Osteocyte (in vitro differentiated cells): Measurements from ENCODE around the gene CATSPERD. TPM values are rescaled to one million over a fixed set of nuclear protein-coding genes. Genes with fewer than 3 reads are reported as not detected.

Experiments used
- DNase-seq: peaks from one replicate; pipeline ENCODE4 v3.0.0; 2021; ENCODE audit warnings: mixed read lengths; ENCODE audit not compliant: unreplicated experiment; ENCODE audit errors: extremely low spot score
- H3K27ac Mint-ChIP-seq: one replicate; pipeline ENCODE4 v1.8.0; 2021; ENCODE audit warnings: mild to moderate bottlenecking, mixed read lengths; ENCODE audit not compliant: unreplicated experiment
- H3K27me3 Mint-ChIP-seq: one replicate; pipeline ENCODE4 v1.8.0; 2021; ENCODE audit warnings: mixed read lengths; ENCODE audit not compliant: unreplicated experiment
- H3K36me3 Mint-ChIP-seq: one replicate; pipeline ENCODE4 v1.8.0; 2021; ENCODE audit warnings: mixed read lengths; ENCODE audit not compliant: unreplicated experiment
- H3K4me1 Mint-ChIP-seq: one replicate; pipeline ENCODE4 v1.8.0; 2021; ENCODE audit warnings: mixed read lengths; ENCODE audit not compliant: unreplicated experiment
- H3K4me3 Mint-ChIP-seq: one replicate; pipeline ENCODE4 v1.8.0; 2021; ENCODE audit warnings: mild to moderate bottlenecking, moderate library complexity, mixed read lengths; ENCODE audit not compliant: unreplicated experiment
- H3K9me3 Mint-ChIP-seq: one replicate; pipeline ENCODE4 v1.8.0; 2021; ENCODE audit warnings: mixed read lengths; ENCODE audit not compliant: unreplicated experiment
- total RNA-seq: library from RNA; stranded (reverse); gene quantifications from 2 replicates; pipeline ENCODE4 v1.2.1, GENCODE V29; 2021
- TF ChIP-seq, protein P1 (sequence below): fragments of 200-600 bp; sonication (generic); IDR thresholded peaks from 2 replicates; pipeline ENCODE4 v1.5.0; 2021; ENCODE audit warnings: antibody characterized with exemption, mild to moderate bottlenecking, moderate library complexity

Gene CATSPERD
- total RNA-seq, 1 donor from 2014 or later = not detected

DNA sequence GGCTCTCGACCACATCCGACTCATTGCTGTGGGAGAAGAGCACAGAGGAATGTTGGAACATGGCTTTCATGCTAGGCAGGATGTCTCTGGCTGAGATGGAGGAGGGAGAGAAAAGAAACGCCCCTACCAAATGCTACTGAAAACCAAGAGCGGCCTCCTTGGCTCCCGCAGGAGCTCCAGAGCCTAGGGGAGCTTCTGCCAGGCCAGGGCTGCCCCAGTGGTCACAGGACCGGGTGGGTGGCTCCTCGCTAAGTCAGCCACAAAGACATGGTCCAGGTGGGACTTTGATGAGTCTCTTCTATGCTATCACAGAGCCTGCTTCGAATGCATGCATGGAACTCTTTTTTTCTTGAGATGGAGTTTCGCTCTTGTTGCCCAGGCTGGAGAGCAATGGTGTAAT lies 7.2 kb upstream of the CATSPERD start:
- H3K27ac Mint-ChIP-seq = no peak overlapping the region
- no peak for DNase-seq
- no peaks in the 10 kb centered on the region for H3K9me3 Mint-ChIP-seq
- peaks cover 17% of the 10 kb centered on the region for H3K4me1 Mint-ChIP-seq
- no peak overlapping the region for H3K4me3 Mint-ChIP-seq
- TF ChIP-seq, protein P1, sequence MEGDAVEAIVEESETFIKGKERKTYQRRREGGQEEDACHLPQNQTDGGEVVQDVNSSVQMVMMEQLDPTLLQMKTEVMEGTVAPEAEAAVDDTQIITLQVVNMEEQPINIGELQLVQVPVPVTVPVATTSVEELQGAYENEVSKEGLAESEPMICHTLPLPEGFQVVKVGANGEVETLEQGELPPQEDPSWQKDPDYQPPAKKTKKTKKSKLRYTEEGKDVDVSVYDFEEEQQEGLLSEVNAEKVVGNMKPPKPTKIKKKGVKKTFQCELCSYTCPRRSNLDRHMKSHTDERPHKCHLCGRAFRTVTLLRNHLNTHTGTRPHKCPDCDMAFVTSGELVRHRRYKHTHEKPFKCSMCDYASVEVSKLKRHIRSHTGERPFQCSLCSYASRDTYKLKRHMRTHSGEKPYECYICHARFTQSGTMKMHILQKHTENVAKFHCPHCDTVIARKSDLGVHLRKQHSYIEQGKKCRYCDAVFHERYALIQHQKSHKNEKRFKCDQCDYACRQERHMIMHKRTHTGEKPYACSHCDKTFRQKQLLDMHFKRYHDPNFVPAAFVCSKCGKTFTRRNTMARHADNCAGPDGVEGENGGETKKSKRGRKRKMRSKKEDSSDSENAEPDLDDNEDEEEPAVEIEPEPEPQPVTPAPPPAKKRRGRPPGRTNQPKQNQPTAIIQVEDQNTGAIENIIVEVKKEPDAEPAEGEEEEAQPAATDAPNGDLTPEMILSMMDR = no peak
- no peaks in the 10 kb centered on the region for H3K27me3 Mint-ChIP-seq
- H3K36me3 Mint-ChIP-seq = peaks cover 16% of the 10 kb centered on the region

DNA sequence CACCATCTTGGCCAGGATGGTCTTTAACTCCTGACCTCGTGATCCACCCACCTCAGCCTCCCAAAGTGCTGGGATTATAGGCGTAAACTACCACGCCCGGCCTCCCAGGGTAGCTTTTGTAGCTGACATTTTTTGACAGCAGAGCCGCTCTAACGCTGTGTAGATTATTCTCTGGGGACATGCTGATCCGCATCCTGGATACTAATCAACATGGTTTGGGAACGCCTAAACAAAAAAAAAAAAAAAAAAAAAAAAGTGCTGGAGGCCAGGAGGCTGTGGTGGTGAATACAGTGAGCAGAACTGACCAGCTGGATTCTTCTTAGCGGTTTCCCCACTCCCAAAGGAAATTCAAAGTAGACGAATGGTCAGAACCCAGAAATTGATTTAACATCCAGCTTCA lies 5.6 kb upstream of the CATSPERD start:
- peaks cover 27% of the 10 kb centered on the region for H3K4me1 Mint-ChIP-seq
- H3K27me3 Mint-ChIP-seq = no peaks in the 10 kb centered on the region
- no peak overlapping the region for H3K27ac Mint-ChIP-seq
- H3K36me3 Mint-ChIP-seq = peaks cover 16% of the 10 kb centered on the region
- no peak for DNase-seq
- TF ChIP-seq, protein P1 = no peak
- no peaks in the 10 kb centered on the region for H3K9me3 Mint-ChIP-seq
- no peak overlapping the region for H3K4me3 Mint-ChIP-seq

DNA sequence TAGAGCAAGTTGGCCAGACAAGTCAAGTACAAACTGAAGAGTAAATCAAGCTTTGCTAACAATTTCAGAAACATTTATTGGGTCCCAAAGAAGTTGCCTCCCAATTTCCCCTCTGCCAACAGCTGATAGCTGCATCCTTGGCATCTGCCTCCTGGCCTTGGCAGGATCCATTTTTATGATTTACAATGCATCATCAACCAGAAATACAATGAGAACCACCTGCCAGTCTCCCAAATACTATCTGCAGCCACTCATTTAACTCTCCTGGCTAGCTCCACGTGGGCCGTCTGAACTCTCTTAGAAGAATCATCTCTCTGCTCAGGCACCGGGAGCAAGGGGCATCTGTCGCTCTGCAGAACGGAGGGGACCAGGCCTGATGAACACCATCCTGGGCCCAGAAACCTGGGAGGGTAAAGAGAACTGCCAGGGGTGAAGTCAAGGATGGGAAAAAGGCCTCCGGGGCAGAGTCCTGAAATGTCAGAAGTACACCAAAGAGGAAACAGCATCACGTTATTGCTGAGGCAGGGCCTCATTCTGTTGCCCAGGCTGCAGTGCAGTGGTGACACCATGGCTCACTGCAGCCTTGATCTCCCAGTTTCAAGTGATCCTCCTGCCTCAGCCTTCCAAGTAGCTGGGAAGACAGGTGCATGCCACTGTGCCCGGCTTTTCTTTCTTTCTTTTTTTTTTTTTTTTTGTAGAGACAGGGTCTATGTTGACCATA lies 3.1 kb upstream of the CATSPERD start:
- TF ChIP-seq, protein P1 = no peak
- Mint-ChIP-seq H3K9me3 (no peaks in the 10 kb centered on the region), H3K4me1 (peaks cover 31% of the 10 kb centered on the region), H3K36me3 (peaks cover 13% of the 10 kb centered on the region), H3K27ac (peak overlapping the region; percentile 96), H3K27me3 (no peaks in the 10 kb centered on the region), H3K4me3 (peak overlapping the region; percentile 89)
- no peak for DNase-seq

DNA sequence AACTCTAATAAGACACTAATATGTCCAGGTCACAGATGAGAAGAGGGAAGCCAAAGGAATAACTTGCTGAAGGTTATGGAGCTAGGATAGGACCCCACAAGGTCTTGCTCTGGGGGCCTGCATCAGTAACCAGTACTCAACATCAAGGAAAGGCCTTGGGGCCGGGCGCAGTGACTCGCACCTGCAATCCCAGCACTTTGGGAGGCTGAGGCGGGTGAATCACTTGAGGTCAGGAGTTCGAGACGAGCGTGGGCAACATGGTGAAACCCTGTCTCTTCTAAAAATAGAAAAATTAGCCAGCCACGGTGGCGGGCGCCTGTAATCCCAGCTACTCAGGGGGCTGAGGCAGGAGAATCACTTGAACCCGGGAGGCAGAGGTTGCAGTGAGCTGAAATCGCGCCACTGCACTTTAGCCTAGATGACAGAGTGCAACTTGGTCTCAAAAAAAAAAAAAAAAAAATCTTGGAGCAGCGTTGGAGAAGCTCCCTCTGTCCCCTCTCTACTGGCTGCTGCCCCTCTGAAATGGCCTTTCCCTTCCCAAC lies 2.3 kb upstream of the CATSPERD start:
- Mint-ChIP-seq H3K27ac (peak overlapping the region; percentile 96), H3K4me3 (peak overlapping the region; percentile 89), H3K4me1 (peaks cover 31% of the 10 kb centered on the region), H3K9me3 (no peaks in the 10 kb centered on the region), H3K27me3 (no peaks in the 10 kb centered on the region), H3K36me3 (peaks cover 11% of the 10 kb centered on the region)
- TF ChIP-seq, protein P1 = no peak
- DNase-seq = no peak

DNA sequence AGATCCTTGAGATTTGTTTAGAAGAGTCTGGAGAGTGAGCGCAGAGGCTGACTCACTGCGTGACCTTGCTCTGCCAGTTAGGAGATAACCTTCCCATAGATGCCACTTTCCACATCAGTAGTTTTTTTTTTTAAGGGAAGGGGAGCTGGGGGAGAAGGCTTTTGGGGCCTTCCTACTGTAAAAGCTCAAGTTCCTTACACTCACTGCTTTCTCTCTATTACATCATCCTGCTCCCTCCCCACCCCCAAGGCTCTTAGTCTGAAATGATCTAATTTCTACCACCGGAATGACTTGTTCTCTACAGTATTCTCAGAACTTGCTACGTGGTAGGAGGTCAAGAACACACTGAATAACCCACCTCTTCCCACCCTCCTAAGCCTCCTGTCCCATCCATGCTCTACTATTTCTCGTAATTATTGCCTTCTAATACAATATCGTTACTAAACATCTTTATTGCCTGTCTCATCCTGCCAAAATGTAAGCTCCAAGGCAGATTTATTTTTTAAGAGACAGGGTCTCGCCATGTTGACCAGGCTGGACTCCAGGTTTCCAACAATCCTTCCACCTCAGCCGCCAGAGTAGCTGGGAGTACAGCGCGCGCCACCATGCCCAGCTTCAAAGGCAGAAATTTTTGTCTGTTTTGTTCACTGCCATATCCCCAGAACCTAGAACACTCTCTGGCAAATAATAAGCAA lies 1.7 kb upstream of the CATSPERD start:
- Mint-ChIP-seq H3K27me3 (no peaks in the 10 kb centered on the region), H3K36me3 (peaks cover 8% of the 10 kb centered on the region), H3K4me1 (peaks cover 31% of the 10 kb centered on the region), H3K27ac (peak overlapping the region; percentile 96), H3K9me3 (no peaks in the 10 kb centered on the region), H3K4me3 (peak overlapping the region; percentile 89)
- TF ChIP-seq, protein P1 = no peak
- DNase-seq = no peak
